Measurements from ENCODE around the gene IRAK2.
"Not testable (repeated sequence)": the region's sequence is repeated elsewhere in the genome, so short reads cannot be mapped to it uniquely, and the experiment has no call there.

IRAK2 gene

DNA sequence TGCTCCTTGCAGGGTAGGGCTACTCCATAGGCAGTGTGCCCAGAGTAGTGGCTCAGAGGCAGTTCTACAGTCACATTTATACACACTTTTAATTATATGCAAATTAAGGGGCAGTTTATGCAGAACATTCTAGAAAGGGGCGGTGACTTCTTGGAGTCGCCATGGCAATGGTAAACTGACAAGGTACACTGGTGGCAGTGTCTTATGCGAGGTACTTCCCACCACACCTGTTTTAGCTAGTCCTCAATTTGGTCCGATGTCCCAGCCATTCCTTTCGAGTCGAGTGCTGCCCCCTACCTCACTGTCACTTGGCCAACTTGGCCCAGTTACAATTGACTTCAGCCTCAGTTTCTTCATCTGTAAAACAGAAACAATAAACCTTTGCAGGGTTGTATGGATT lies 3.8 kb upstream of the IRAK2 start:
- Histone ChIP-seq H3K4me1 (ENCODE audit: control insufficient read depth, insufficient read depth, low read length) (no peaks in the 10 kb centered on the region), H3K9me3 (ENCODE audit: control insufficient read depth, insufficient read depth, low read depth, low read length) (no peaks in the 10 kb centered on the region), H3K27ac (ENCODE audit: low read depth, low read length) (no peak overlapping the region), H3K9ac (ENCODE audit: low read length) (no peak overlapping the region), H3K27me3 (ENCODE audit: control insufficient read depth, insufficient read depth, low read length) (peaks cover 6% of the 10 kb centered on the region), H3K36me3 (ENCODE audit: control insufficient read depth, insufficient read depth, low read length) (no peaks in the 10 kb centered on the region), H3K4me3 (ENCODE audit: low read depth, low read length) (no peak overlapping the region)

DNA sequence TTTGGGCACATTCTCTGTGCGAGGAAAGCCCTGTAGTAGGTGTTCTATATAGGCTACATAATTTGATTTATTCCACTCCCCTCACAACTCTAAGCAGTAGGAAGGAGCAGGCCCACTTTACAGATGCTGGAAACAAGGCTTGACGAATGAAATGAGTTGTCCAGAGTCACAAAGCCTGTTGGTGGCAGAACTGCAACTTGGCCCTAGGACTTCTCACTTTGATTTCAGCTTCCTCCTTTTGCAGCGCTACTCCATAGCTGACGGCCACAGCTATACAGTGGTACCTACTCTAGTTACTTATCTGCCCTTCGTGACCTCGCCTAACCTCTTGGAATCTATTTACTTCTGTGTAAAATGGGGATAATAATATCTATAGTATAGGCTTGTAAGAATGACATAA lies 2.5 kb upstream of the IRAK2 start:
- Histone ChIP-seq H3K27me3 (ENCODE audit: control insufficient read depth, insufficient read depth, low read length) (peaks cover 6% of the 10 kb centered on the region), H3K9me3 (ENCODE audit: control insufficient read depth, insufficient read depth, low read depth, low read length) (no peaks in the 10 kb centered on the region), H3K9ac (ENCODE audit: low read length) (no peak overlapping the region), H3K4me3 (ENCODE audit: low read depth, low read length) (no peak overlapping the region), H3K36me3 (ENCODE audit: control insufficient read depth, insufficient read depth, low read length) (no peaks in the 10 kb centered on the region), H3K27ac (ENCODE audit: low read depth, low read length) (no peak overlapping the region), H3K4me1 (ENCODE audit: control insufficient read depth, insufficient read depth, low read length) (no peaks in the 10 kb centered on the region)

DNA sequence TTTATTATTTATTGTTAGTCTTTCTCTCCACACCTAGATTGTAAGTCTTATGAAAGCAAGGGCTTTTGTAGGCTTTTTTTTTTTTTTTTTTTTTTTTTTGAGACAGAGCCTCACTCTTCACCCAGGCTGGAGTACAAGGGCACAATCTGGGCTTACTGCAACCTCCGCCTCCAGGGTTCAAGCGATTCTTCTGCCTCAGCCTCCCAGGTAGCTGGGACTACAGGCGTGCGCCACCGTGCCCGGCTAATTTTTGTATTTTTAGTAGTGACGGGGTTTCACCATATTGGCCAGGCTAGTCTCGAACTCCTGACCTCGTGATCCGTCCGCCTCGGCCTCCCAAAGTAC lies 546 bp upstream of the IRAK2 start:
- H3K4me3 ChIP-seq (ENCODE audit: low read depth, low read length): peak overlapping the region; percentile 86
- H3K4me1 ChIP-seq (ENCODE audit: control insufficient read depth, insufficient read depth, low read length); H3K36me3 ChIP-seq (ENCODE audit: control insufficient read depth, insufficient read depth, low read length); H3K27me3 ChIP-seq (ENCODE audit: control insufficient read depth, insufficient read depth, low read length); H3K9ac ChIP-seq (ENCODE audit: low read length); H3K27ac ChIP-seq (ENCODE audit: low read depth, low read length): not testable (repeated sequence)
- H3K9me3 ChIP-seq (ENCODE audit: control insufficient read depth, insufficient read depth, low read depth, low read length): peaks cover 15% of the 10 kb centered on the region

DNA sequence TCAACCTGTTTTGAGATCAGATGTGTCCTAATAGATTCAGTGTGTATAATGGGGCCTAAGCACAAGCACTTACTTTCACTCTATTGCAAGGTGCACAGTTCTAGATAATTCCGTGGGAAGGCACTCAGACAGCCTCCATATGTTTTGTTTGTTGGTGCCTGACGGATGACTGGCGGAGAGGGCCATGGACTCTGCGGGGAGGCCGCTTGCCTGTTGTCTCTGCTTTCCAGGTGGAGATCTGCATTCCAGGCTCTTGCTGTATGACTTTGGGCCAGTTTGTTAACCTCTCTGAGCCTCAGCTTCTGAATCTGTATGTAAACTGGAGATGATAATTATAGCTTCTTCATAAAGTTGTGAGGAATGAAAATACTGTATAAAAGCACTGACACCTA lies 1.5 kb downstream of the IRAK2 start:
- H3K4me3 ChIP-seq (ENCODE audit: low read depth, low read length): no peak overlapping the region
- H3K9ac ChIP-seq (ENCODE audit: low read length): no peak overlapping the region
- H3K27ac ChIP-seq (ENCODE audit: low read depth, low read length): no peak overlapping the region
- H3K9me3 ChIP-seq (ENCODE audit: control insufficient read depth, insufficient read depth, low read depth, low read length): peaks cover 26% of the 10 kb centered on the region
- peaks cover 6% of the 10 kb centered on the region for H3K27me3 ChIP-seq (ENCODE audit: control insufficient read depth, insufficient read depth, low read length)
- no peaks in the 10 kb centered on the region for H3K36me3 ChIP-seq (ENCODE audit: control insufficient read depth, insufficient read depth, low read length)
- no peaks in the 10 kb centered on the region for H3K4me1 ChIP-seq (ENCODE audit: control insufficient read depth, insufficient read depth, low read length)

DNA sequence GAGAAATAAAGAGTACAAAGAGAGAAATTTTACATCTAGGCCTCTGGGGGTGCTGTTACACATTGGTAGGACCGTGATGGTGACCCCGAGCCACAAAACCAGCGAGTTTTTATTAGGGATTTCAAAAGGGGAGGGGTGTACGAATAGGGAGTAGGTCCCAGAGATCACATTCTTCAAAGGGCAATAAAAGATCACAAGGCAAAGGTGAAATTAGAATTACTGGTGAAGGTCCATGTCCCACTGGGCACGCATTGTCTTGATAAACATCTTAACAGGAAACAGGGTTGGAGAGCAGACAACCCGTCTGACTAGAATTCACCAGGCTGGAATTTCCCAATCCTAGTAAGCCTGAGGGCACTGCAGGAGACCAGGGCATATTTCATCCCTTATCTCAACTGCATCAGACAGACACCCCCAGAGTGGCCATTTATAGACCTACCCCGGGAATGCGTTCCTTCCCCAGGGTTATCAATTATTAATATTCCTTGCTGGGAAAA lies 4.3 kb downstream of the IRAK2 start:
- Histone ChIP-seq H3K4me1 (ENCODE audit: control insufficient read depth, insufficient read depth, low read length) (no peaks in the 10 kb centered on the region), H3K27me3 (ENCODE audit: control insufficient read depth, insufficient read depth, low read length) (peaks cover 6% of the 10 kb centered on the region), H3K27ac (ENCODE audit: low read depth, low read length) (no peak overlapping the region), H3K9ac (ENCODE audit: low read length) (no peak overlapping the region), H3K36me3 (ENCODE audit: control insufficient read depth, insufficient read depth, low read length) (no peaks in the 10 kb centered on the region), H3K9me3 (ENCODE audit: control insufficient read depth, insufficient read depth, low read depth, low read length) (peaks cover 26% of the 10 kb centered on the region), H3K4me3 (ENCODE audit: low read depth, low read length) (no peak overlapping the region)

DNA sequence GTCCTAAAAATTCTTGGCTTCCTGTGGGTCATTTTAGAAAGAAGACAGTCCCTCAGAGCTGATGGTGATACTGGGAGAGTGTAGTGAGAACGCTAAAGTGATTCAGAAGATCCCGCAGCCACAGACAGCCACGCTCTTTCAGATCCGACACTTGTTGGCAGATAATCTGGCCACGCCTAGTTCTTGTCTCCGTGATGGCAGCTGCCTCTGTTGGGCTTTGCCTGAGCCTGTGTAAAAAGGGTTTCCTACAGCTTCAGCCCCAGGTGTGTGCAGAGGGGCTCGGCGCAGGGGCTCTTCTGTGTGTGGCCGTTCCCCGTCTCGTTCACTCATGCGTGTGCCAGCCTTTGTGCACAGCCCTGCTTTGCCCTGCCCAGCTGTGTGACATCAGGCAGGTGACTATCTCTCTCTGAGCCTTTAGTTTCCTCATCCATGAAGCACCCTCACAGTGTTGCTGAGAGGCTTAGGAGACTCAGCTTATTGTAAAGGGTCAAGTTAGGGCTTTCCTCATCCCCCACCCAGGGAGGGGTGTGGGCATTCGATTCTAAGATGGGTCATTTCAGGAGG lies 6.3 kb downstream of the IRAK2 start:
- H3K4me1 ChIP-seq (ENCODE audit: control insufficient read depth, insufficient read depth, low read length): no peaks in the 10 kb centered on the region
- H3K27ac ChIP-seq (ENCODE audit: low read depth, low read length): no peak overlapping the region
- H3K9ac ChIP-seq (ENCODE audit: low read length): no peak overlapping the region

DNA sequence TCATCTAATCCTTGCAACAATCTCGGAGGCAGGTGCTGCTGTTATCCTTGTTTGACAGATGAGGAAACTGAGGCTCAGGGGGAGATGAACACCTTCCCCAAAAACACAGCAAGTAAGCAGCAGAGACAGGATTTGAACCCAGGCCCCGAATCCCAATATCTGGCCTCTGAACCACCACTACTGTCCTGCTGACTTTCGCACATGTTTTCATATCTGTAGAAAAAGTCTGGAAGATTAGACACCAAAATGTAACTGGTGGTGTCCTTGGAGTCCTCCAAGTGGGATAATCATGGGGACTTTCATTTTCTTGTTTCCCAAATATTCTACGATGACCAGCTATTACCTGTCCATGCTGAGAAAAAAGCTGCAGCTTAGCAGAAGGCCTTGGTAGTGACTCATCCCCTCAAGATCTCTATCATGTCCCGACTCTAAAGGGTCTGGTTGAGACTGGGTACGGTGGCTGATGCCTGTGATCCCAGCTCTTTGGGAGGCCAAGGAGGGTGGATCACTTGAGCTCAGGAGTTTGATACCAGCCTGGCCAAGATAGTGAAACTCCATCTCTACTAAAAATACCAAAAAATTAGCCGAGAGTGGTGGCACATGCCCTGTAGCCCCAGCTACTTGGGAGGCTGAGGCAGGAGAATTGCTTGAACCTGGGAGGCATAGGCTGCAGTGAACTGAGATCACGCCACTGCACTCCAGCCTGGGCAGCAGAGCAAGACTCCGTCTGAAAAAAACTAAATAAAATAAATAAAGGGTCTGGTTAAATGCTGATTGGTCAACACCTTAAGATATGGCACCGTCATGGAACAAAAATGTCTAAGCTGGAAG lies 8.6 kb downstream of the IRAK2 start:
- no peak overlapping the region for H3K27ac ChIP-seq (ENCODE audit: low read depth, low read length)
- peaks cover 18% of the 10 kb centered on the region for H3K9me3 ChIP-seq (ENCODE audit: control insufficient read depth, insufficient read depth, low read depth, low read length)
- no peaks in the 10 kb centered on the region for H3K27me3 ChIP-seq (ENCODE audit: control insufficient read depth, insufficient read depth, low read length)
- H3K4me1 ChIP-seq (ENCODE audit: control insufficient read depth, insufficient read depth, low read length): no peaks in the 10 kb centered on the region
- no peaks in the 10 kb centered on the region for H3K36me3 ChIP-seq (ENCODE audit: control insufficient read depth, insufficient read depth, low read length)
- H3K4me3 ChIP-seq (ENCODE audit: low read depth, low read length): no peak overlapping the region
- H3K9ac ChIP-seq (ENCODE audit: low read length): no peak overlapping the region

More for the DNA sequence above, 6.3 kb downstream of the IRAK2 start:
- Histone ChIP-seq H3K9me3 (ENCODE audit: control insufficient read depth, insufficient read depth, low read depth, low read length) (peaks cover 26% of the 10 kb centered on the region), H3K36me3 (ENCODE audit: control insufficient read depth, insufficient read depth, low read length) (no peaks in the 10 kb centered on the region), H3K4me3 (ENCODE audit: low read depth, low read length) (no peak overlapping the region), H3K27me3 (ENCODE audit: control insufficient read depth, insufficient read depth, low read length) (no peaks in the 10 kb centered on the region)

DNA sequence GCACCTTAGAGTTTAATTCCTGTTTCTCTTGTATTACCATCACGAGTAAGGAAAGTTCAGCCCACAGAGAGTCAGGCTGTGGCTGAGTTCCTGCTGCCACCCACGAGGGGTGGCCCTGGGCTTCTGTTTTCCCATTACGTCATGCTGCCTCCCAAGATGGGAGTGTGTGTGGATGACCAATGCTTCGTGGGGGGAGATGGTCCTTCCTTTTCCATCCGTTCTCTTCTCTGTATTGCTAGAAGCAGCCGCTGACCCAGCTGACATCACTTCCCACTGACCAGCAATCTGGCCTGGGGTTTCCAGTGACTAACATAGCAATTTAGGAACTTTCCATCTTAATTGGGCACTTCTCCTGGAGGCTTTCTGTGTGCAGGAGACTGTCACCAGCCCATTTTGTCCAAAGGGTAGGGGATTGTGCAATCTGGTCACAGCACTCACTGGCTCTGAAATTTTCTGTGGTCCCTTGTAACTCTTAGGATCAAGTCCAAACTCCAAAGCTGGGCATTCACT lies 9.3 kb downstream of the IRAK2 start:
- Histone ChIP-seq H3K27ac (ENCODE audit: low read depth, low read length) (no peak overlapping the region), H3K27me3 (ENCODE audit: control insufficient read depth, insufficient read depth, low read length) (no peaks in the 10 kb centered on the region), H3K4me3 (ENCODE audit: low read depth, low read length) (no peak overlapping the region), H3K9ac (ENCODE audit: low read length) (no peak overlapping the region), H3K9me3 (ENCODE audit: control insufficient read depth, insufficient read depth, low read depth, low read length) (peaks cover 12% of the 10 kb centered on the region), H3K36me3 (ENCODE audit: control insufficient read depth, insufficient read depth, low read length) (no peaks in the 10 kb centered on the region), H3K4me1 (ENCODE audit: control insufficient read depth, insufficient read depth, low read length) (no peaks in the 10 kb centered on the region)

DNA sequence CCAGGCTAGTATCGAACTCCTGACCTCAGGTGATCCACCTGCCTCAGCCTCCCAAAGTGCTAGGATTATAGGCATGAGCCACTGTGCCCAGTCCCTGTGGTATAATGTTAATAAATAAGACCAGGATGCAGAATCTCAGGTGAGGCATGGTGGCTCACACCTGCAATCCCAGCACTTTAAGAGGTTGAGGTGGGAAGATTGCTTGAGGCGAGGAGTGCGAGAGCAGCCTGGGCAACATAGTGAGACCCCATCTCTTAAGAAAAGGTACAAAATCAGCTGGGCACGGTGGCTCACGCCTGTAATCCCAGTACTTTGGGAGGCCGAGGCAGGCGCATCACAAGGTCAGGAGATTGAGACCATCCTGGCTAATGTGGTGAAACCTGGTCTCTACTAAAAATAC lies 10.6 kb downstream of the IRAK2 start:
- H3K36me3 ChIP-seq (ENCODE audit: control insufficient read depth, insufficient read depth, low read length); H3K27me3 ChIP-seq (ENCODE audit: control insufficient read depth, insufficient read depth, low read length); H3K27ac ChIP-seq (ENCODE audit: low read depth, low read length); H3K9me3 ChIP-seq (ENCODE audit: control insufficient read depth, insufficient read depth, low read depth, low read length); H3K9ac ChIP-seq (ENCODE audit: low read length); H3K4me1 ChIP-seq (ENCODE audit: control insufficient read depth, insufficient read depth, low read length); H3K4me3 ChIP-seq (ENCODE audit: low read depth, low read length): not testable (repeated sequence)

DNA sequence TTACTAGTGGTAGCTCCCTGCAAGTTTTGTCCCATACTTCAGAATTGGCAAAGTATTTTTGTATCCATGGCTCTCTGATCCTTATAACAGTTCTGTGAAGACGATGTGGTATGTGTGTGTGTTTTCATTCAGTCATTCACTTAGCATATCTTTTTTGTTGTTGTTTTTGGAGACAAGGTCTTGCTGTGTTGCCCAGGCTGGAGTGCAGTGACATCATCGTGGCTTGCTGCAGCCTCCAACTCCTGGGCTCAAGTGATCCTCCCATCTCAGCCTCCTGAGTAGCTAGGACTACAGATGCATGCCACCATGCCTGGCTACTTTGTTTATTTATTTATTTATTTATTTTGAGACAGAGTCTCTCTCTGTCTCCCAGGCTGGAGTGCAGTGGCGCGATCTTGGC lies 11.4 kb downstream of the IRAK2 start:
- not testable (repeated sequence) for H3K9me3 ChIP-seq (ENCODE audit: control insufficient read depth, insufficient read depth, low read depth, low read length)

DNA sequence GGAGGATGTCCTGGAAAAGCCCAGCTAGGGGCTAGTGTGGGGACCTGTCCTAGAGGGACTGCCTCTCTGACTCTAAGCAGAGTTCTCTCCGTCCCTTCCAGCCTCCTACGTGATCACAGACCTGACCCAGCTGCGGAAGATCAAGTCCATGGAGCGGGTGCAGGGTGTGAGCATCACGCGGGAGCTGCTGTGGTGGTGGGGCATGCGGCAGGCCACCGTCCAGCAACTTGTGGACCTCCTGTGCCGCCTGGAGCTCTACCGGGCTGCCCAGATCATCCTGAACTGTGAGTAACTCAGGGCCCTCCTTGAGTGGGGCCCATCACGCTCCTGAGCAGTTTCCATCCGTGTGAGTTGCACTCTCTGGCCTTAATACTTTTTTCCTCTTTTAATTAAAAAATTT lies 13.0 kb downstream of the IRAK2 start:
- no peaks in the 10 kb centered on the region for H3K27me3 ChIP-seq (ENCODE audit: control insufficient read depth, insufficient read depth, low read length)
- H3K27ac ChIP-seq (ENCODE audit: low read depth, low read length): no peak overlapping the region
- no peaks in the 10 kb centered on the region for H3K4me1 ChIP-seq (ENCODE audit: control insufficient read depth, insufficient read depth, low read length)
- no peak overlapping the region for H3K9ac ChIP-seq (ENCODE audit: low read length)
- H3K4me3 ChIP-seq (ENCODE audit: low read depth, low read length): no peak overlapping the region
- H3K36me3 ChIP-seq (ENCODE audit: control insufficient read depth, insufficient read depth, low read length): no peaks in the 10 kb centered on the region
- no peaks in the 10 kb centered on the region for H3K9me3 ChIP-seq (ENCODE audit: control insufficient read depth, insufficient read depth, low read depth, low read length)

More for the DNA sequence above, 11.4 kb downstream of the IRAK2 start:
- H3K27ac ChIP-seq (ENCODE audit: low read depth, low read length); H3K36me3 ChIP-seq (ENCODE audit: control insufficient read depth, insufficient read depth, low read length); H3K27me3 ChIP-seq (ENCODE audit: control insufficient read depth, insufficient read depth, low read length); H3K4me1 ChIP-seq (ENCODE audit: control insufficient read depth, insufficient read depth, low read length); H3K9ac ChIP-seq (ENCODE audit: low read length); H3K4me3 ChIP-seq (ENCODE audit: low read depth, low read length): not testable (repeated sequence)

Data from HUES6 (cell line).